ENCODE data around the gene GRK5.

- TF ChIP-seq, protein P1, sequence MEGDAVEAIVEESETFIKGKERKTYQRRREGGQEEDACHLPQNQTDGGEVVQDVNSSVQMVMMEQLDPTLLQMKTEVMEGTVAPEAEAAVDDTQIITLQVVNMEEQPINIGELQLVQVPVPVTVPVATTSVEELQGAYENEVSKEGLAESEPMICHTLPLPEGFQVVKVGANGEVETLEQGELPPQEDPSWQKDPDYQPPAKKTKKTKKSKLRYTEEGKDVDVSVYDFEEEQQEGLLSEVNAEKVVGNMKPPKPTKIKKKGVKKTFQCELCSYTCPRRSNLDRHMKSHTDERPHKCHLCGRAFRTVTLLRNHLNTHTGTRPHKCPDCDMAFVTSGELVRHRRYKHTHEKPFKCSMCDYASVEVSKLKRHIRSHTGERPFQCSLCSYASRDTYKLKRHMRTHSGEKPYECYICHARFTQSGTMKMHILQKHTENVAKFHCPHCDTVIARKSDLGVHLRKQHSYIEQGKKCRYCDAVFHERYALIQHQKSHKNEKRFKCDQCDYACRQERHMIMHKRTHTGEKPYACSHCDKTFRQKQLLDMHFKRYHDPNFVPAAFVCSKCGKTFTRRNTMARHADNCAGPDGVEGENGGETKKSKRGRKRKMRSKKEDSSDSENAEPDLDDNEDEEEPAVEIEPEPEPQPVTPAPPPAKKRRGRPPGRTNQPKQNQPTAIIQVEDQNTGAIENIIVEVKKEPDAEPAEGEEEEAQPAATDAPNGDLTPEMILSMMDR (IDR thresholded peaks at IDR 0.05; ENCODE audit: borderline replicate concordance, extremely low read depth, low read length, poor library complexity, severe bottlenecking) = no peak
- TF ChIP-seq EZH2 (IDR thresholded peaks at IDR 0.05; ENCODE audit: borderline replicate concordance, low read depth, low read length, severe bottlenecking) = no peak
Observed at GRCh38 chr10:119298810-119299209, 91.4 kb downstream of the GRK5 start.
